HK-2 (cell line): Measurements from ENCODE around the gene MYL12B.

ENCODE experiments used
- DNase-seq: peaks from one replicate; pipeline ENCODE4 v3.0.0-alpha.2; 2018; ENCODE audit not compliant: unreplicated experiment

MYL12B gene

GRCh38 chr18:3235846-3236245 is 26.1 kb upstream of the MYL12B start:
- no peak for DNase-seq

GRCh38 chr18:3236470-3236869 is 25.5 kb upstream of the MYL12B start:
- no peak for DNase-seq

GRCh38 chr18:3238742-3239141 is 23.2 kb upstream of the MYL12B start:
- DNase-seq, result no peak

- DNase-seq, result no peak
Measured at GRCh38 chr18:3245185-3245564, 16.8 kb upstream of the MYL12B start.

GRCh38 chr18:3245853-3246634 is 15.9 kb upstream of the MYL12B start:
- peak; percentile 72 for DNase-seq

GRCh38 chr18:3246635-3247239 is 15.2 kb upstream of the MYL12B start:
- DNase-seq, result no peak

- peak; percentile 95 for DNase-seq
Measured at GRCh38 chr18:3247240-3248061, 14.5 kb upstream of the MYL12B start, which contains the start of gene MYL12A. Gene MYL12A (plus strand): TSS chr18:3247801. CDS start chr18:3253248, 5,447 bp downstream.

GRCh38 chr18:3248062-3248657 is 13.8 kb upstream of the MYL12B start:
- DNase-seq, result no peak

- no peak for DNase-seq
Measured at GRCh38 chr18:3248658-3249359, 13.1 kb upstream of the MYL12B start.

- no peak for DNase-seq
Measured at GRCh38 chr18:3250237-3251107, 11.5 kb upstream of the MYL12B start.

GRCh38 chr18:3251249-3251962 is 10.5 kb upstream of the MYL12B start:
- DNase-seq, result no peak

- DNase-seq, result no peak
Measured at GRCh38 chr18:3251963-3252277, 10.0 kb upstream of the MYL12B start.

- DNase-seq, result no peak
Measured at GRCh38 chr18:3252843-3253242, 9.1 kb upstream of the MYL12B start.

- DNase-seq, result no peak
Measured at GRCh38 chr18:3254725-3255124, 7.2 kb upstream of the MYL12B start.

- DNase-seq, result no peak
Measured at GRCh38 chr18:3255611-3256165, 6.2 kb upstream of the MYL12B start.

- no peak for DNase-seq
Measured at GRCh38 chr18:3256693-3257626, 5.0 kb upstream of the MYL12B start.

- DNase-seq, result no peak
Measured at GRCh38 chr18:3257627-3258120, 4.3 kb upstream of the MYL12B start.

- no peak for DNase-seq
Measured at GRCh38 chr18:3260995-3261372, 949 bp upstream of the MYL12B start.
